Activated naive CD4-positive, alpha-beta T cell treated with anti-CD3 and anti-CD28 coated beads, Interleukin-2, amount 50 U/mL, for 16 hours (primary cell): ENCODE data around the gene LIPT2.
A peak's percentile ranks its signal among the peaks of the same experiment; 100 is the strongest.
"Not testable (repeated sequence)": the region's sequence is repeated elsewhere in the genome, so short reads cannot be mapped to it uniquely, and the experiment has no call there.

Source experiments
- DNase-seq: peaks from one replicate; pipeline ENCODE4 v3.0.0-alpha.2; 2020

Gene LIPT2

GRCh38 chr11:74492974-74493790 is at the start of gene LIPT2:
Gene LIPT2 (minus strand): TSS chr11:74493724. CDS start chr11:74493703, 21 bp downstream.
- peak; percentile 99 for DNase-seq

GRCh38 chr11:74541466-74541865 is 47.9 kb upstream of the LIPT2 start:
- no peak for DNase-seq

GRCh38 chr11:74540270-74540669 is 46.7 kb upstream of the LIPT2 start:
- no peak for DNase-seq

- no peak for DNase-seq
Observed at GRCh38 chr11:74538680-74539079, 45.2 kb upstream of the LIPT2 start.

GRCh38 chr11:74535371-74536160 is 42.0 kb upstream of the LIPT2 start:
- no peak for DNase-seq

- DNase-seq = not testable (repeated sequence)
Observed at GRCh38 chr11:74534946-74535275, 41.4 kb upstream of the LIPT2 start.

- DNase-seq = no peak
Observed at GRCh38 chr11:74534216-74534945, 40.9 kb upstream of the LIPT2 start.

- no peak for DNase-seq
Observed at GRCh38 chr11:74533421-74533820, 39.9 kb upstream of the LIPT2 start.

GRCh38 chr11:74532501-74533246 is 39.1 kb upstream of the LIPT2 start:
- no peak for DNase-seq

GRCh38 chr11:74524978-74525377 is 31.5 kb upstream of the LIPT2 start:
- DNase-seq = no peak

GRCh38 chr11:74524501-74524900 is 31.0 kb upstream of the LIPT2 start:
- DNase-seq = no peak

- DNase-seq = no peak
Observed at GRCh38 chr11:74522776-74523175, 29.3 kb upstream of the LIPT2 start.

- no peak for DNase-seq
Observed at GRCh38 chr11:74521666-74522252, 28.2 kb upstream of the LIPT2 start.

GRCh38 chr11:74520927-74521665 is 27.6 kb upstream of the LIPT2 start:
- DNase-seq = no peak

- DNase-seq = no peak
Observed at GRCh38 chr11:74520316-74520715, 26.8 kb upstream of the LIPT2 start.

- no peak for DNase-seq
Observed at GRCh38 chr11:74519710-74520109, 26.2 kb upstream of the LIPT2 start.

GRCh38 chr11:74517592-74517991 is 24.1 kb upstream of the LIPT2 start:
- not testable (repeated sequence) for DNase-seq

GRCh38 chr11:74507582-74507981 is 14.1 kb upstream of the LIPT2 start:
- DNase-seq = no peak

- no peak for DNase-seq
Observed at GRCh38 chr11:74506823-74507222, 13.3 kb upstream of the LIPT2 start.

- DNase-seq = no peak
Observed at GRCh38 chr11:74505911-74506310, 12.4 kb upstream of the LIPT2 start.

GRCh38 chr11:74504100-74504691 is 10.7 kb upstream of the LIPT2 start:
- no peak for DNase-seq
